ENCODE measurements around the gene CCDC7.
"Not testable (repeated sequence)": the region's sequence is repeated elsewhere in the genome, so short reads cannot be mapped to it uniquely, and the experiment has no call there.

CCDC7 gene

GRCh38 chr10:32445740-32446535 is at the start of gene CCDC7:
CCDC7 (plus strand) TSS chr10:32446140; CDS start chr10:32451643, 5,503 bp downstream.
- DNase-seq = peak; percentile 82

- not testable (repeated sequence) for DNase-seq
Observed at GRCh38 chr10:32397163-32397562, 48.8 kb upstream of the CCDC7 start.

- not testable (repeated sequence) for DNase-seq
Observed at GRCh38 chr10:32399720-32400119, 46.2 kb upstream of the CCDC7 start.

GRCh38 chr10:32400961-32401360 is 45.0 kb upstream of the CCDC7 start:
- DNase-seq = no peak

- no peak for DNase-seq
Observed at GRCh38 chr10:32402499-32402898, 43.4 kb upstream of the CCDC7 start.

- no peak for DNase-seq
Observed at GRCh38 chr10:32403091-32403490, 42.8 kb upstream of the CCDC7 start.

GRCh38 chr10:32408690-32409089 is 37.2 kb upstream of the CCDC7 start:
- DNase-seq = no peak

- DNase-seq = no peak
Observed at GRCh38 chr10:32409741-32410140, 36.2 kb upstream of the CCDC7 start.

- no peak for DNase-seq
Observed at GRCh38 chr10:32410569-32410968, 35.4 kb upstream of the CCDC7 start.

- no peak for DNase-seq
Observed at GRCh38 chr10:32411797-32412498, 34.0 kb upstream of the CCDC7 start.

GRCh38 chr10:32412499-32412853 is 33.5 kb upstream of the CCDC7 start:
- no peak for DNase-seq

- DNase-seq = no peak
Observed at GRCh38 chr10:32413513-32413912, 32.4 kb upstream of the CCDC7 start.

- no peak for DNase-seq
Observed at GRCh38 chr10:32415361-32415760, 30.6 kb upstream of the CCDC7 start.

- no peak for DNase-seq
Observed at GRCh38 chr10:32417911-32418547, 27.9 kb upstream of the CCDC7 start.

GRCh38 chr10:32418572-32418971 is 27.4 kb upstream of the CCDC7 start:
- DNase-seq = no peak

- no peak for DNase-seq
Observed at GRCh38 chr10:32419615-32420014, 26.3 kb upstream of the CCDC7 start.

- DNase-seq = no peak
Observed at GRCh38 chr10:32426186-32426585, 19.8 kb upstream of the CCDC7 start.

GRCh38 chr10:32433542-32433941 is 12.4 kb upstream of the CCDC7 start:
- DNase-seq = no peak

- DNase-seq = no peak
Observed at GRCh38 chr10:32436215-32436614, 9.7 kb upstream of the CCDC7 start.

GRCh38 chr10:32437334-32437733 is 8.6 kb upstream of the CCDC7 start:
- DNase-seq = no peak

- DNase-seq = no peak
Observed at GRCh38 chr10:32445036-32445435, 904 bp upstream of the CCDC7 start.

- DNase-seq = peak; percentile 67
Observed at GRCh38 chr10:32446536-32447406, 831 bp downstream of the CCDC7 start.

- no peak for DNase-seq
Observed at GRCh38 chr10:32454148-32454547, 8.2 kb downstream of the CCDC7 start.

Data from NCI-H1694 treated with DMSO at 0.1 percent for 48 hours (cell line).